NCI-H2196 (cell line): Measurements from ENCODE around the gene CCDC85C.

ENCODE experiments used
- DNase-seq: peaks from one replicate; lab custom pipeline; 2025; ENCODE audit not compliant: unreplicated experiment; lab: John Stamatoyannopoulos, UW

CCDC85C gene

GRCh38 chr14:99590746-99591555 lies 13.1 kb downstream of the CCDC85C start:
- peak; percentile 24 for DNase-seq

GRCh38 chr14:99589651-99590530 lies 14.1 kb downstream of the CCDC85C start:
- no peak for DNase-seq

- DNase-seq, result no peak
These were observed 15.0 kb downstream of the CCDC85C start for GRCh38 chr14:99589031-99589441.

- DNase-seq, result no peak
These were observed 16.3 kb downstream of the CCDC85C start for GRCh38 chr14:99587460-99588278.

- no peak for DNase-seq
These were observed 17.1 kb downstream of the CCDC85C start for GRCh38 chr14:99586761-99587459.

- DNase-seq, result no peak
These were observed 17.8 kb downstream of the CCDC85C start for GRCh38 chr14:99586054-99586760.

GRCh38 chr14:99584823-99585222 lies 19.2 kb downstream of the CCDC85C start:
- no peak for DNase-seq

- no peak for DNase-seq
These were observed 22.1 kb downstream of the CCDC85C start for GRCh38 chr14:99581938-99582337.

- no peak for DNase-seq
These were observed 22.6 kb downstream of the CCDC85C start for GRCh38 chr14:99581374-99581773.

GRCh38 chr14:99579903-99580571 lies 24.0 kb downstream of the CCDC85C start:
- no peak for DNase-seq

- DNase-seq, result no peak
These were observed 24.7 kb downstream of the CCDC85C start for GRCh38 chr14:99579120-99579836.

GRCh38 chr14:99578541-99579101 lies 25.4 kb downstream of the CCDC85C start:
- no peak for DNase-seq

- no peak for DNase-seq
These were observed 27.0 kb downstream of the CCDC85C start for GRCh38 chr14:99576761-99577705.

- DNase-seq, result no peak
These were observed 27.7 kb downstream of the CCDC85C start for GRCh38 chr14:99576304-99576703.

- peak; percentile 7 for DNase-seq
These were observed 28.7 kb downstream of the CCDC85C start for GRCh38 chr14:99575043-99576023.
